SK-N-SH (cell line): Measurements from ENCODE around the gene CEP85. TPM values are rescaled to one million over a fixed set of nuclear protein-coding genes. Genes with fewer than 3 reads are reported as not detected.

ENCODE experiments used
- CTCF ChIA-PET: fragments of 300-600, 350-600 bp; formaldehyde crosslinking; extraction: SDS; loops from one replicate; lab custom pipeline; 2021; lab: Yijun Ruan, JAX
- POLR2A ChIA-PET: fragments of 350-600 bp; sonication (Branson Sonifier 250); formaldehyde crosslinking; extraction: SDS; loops from one replicate; lab custom pipeline; 2020; ENCODE audit warnings: antibody characterized with exemption, inconsistent platforms; lab: Yijun Ruan, JAX
- DNase-seq: peaks from one replicate; pipeline ENCODE4 v3.0.0; 2012
- H2AFZ ChIP-seq: fragments of 200-600 bp; sonication (generic); 2 replicates; pipeline ENCODE4 v1.8.1; 2016; ENCODE audit warnings: antibody characterized with exemption, mild to moderate bottlenecking, low read depth
- H3F3A ChIP-seq: fragments of 200-600 bp; sonication (generic); replicated peaks from 2 replicates; pipeline ENCODE3; 2016; ENCODE audit warnings: antibody characterized with exemption, mild to moderate bottlenecking; ENCODE audit not compliant: insufficient read depth
- H3K27ac ChIP-seq, 2 experiments: fragments of 200-500 bp in 1 of 2; fragments of 200-600 bp in 1 of 2; sonication (Bioruptor generic) in 1 of 2; sonication (generic), shearing (Covaris generic) in 1 of 2; 2 replicates each; pipeline versions ENCODE4 v1.5.1 to v1.6.1; 2014 to 2016; ENCODE audit warnings: low read depth in 2 of 2, inconsistent platforms in 1 of 2, low read length in 1 of 2, mild to moderate bottlenecking in 1 of 2, mixed read lengths in 1 of 2
- H3K27me3 ChIP-seq: fragments of 200-600 bp; sonication (generic), shearing (Covaris generic); 2 replicates; pipeline ENCODE4 v1.6.1; 2016; ENCODE audit warnings: mixed run types; ENCODE audit not compliant: insufficient read depth
- H3K36me3 ChIP-seq, 2 experiments: fragments of 200-500 bp in 1 of 2; fragments of 200-600 bp in 1 of 2; sonication (Bioruptor generic) in 1 of 2; sonication (generic) in 1 of 2; replicated peaks in 1 of 2; 2 replicates each; pipeline versions ENCODE3 to v1.5.1; 2014 to 2016; ENCODE audit warnings: low read length in 1 of 2, mild to moderate bottlenecking in 1 of 2; ENCODE audit not compliant: insufficient read depth in 2 of 2, control insufficient read depth in 1 of 2
- H3K4me1 ChIP-seq, 2 experiments: fragments of 200-500 bp in 1 of 2; fragments of 200-600 bp in 1 of 2; sonication (Bioruptor generic) in 1 of 2; sonication (generic), shearing (Covaris generic) in 1 of 2; 2 replicates each; pipeline versions ENCODE4 v1.5.1 to v1.6.1; 2014 to 2016; ENCODE audit warnings: low read depth in 1 of 2, low read length in 1 of 2, mixed run types in 1 of 2; ENCODE audit not compliant: insufficient read depth in 2 of 2, control insufficient read depth in 1 of 2
- H3K4me2 ChIP-seq: fragments of 200-600 bp; sonication (generic), shearing (Covaris generic); 2 replicates; pipeline ENCODE4 v1.6.1; 2017; ENCODE audit warnings: mixed run types
- H3K4me3 ChIP-seq, 2 experiments: fragments of 200-500 bp in 1 of 2; fragments of 200-600 bp in 1 of 2; sonication (Bioruptor generic) in 1 of 2; sonication (generic), shearing (Covaris generic) in 1 of 2; 2 replicates each; pipeline versions ENCODE4 v1.5.1 to v1.8.1; 2014 to 2016; ENCODE audit warnings: low read depth in 2 of 2, inconsistent platforms in 1 of 2, low read length in 1 of 2, mild to moderate bottlenecking in 1 of 2, mixed read lengths in 1 of 2, moderate library complexity in 1 of 2
- H3K79me2 ChIP-seq: fragments of 200-600 bp; sonication (generic); 2 replicates; pipeline ENCODE4 v1.8.1; 2017; ENCODE audit warnings: mild to moderate bottlenecking; ENCODE audit not compliant: insufficient read depth
- H3K9ac ChIP-seq: fragments of 200-600 bp; sonication (generic); 2 replicates; pipeline ENCODE4 v1.6.1; 2017; ENCODE audit warnings: mixed run types
- H3K9me2 ChIP-seq: fragments of 200-600 bp; sonication (generic); 2 replicates; pipeline ENCODE4 v1.6.1; 2017; ENCODE audit warnings: mixed run types
- H3K9me3 ChIP-seq: fragments of 200-600 bp; sonication (generic); 2 replicates; pipeline ENCODE4 v1.6.1; 2017; ENCODE audit warnings: mixed run types, mild to moderate bottlenecking, moderate library complexity
- H4K20me1 ChIP-seq: fragments of 200-600 bp; sonication (generic); 2 replicates; pipeline ENCODE4 v1.6.1; 2017; ENCODE audit warnings: mild to moderate bottlenecking, mixed run types; ENCODE audit not compliant: insufficient read depth
- CHD2 ChIP-seq: fragments of 150-350 bp; IDR thresholded peaks from 2 replicates; pipeline ENCODE4 v1.6.1; 2018; ENCODE audit warnings: low read length; ENCODE audit not compliant: partially characterized antibody
- CTCF ChIP-seq: fragments of 200-600 bp; sonication (generic); IDR thresholded peaks from 2 replicates; pipeline ENCODE4 v1.6.1; 2017; ENCODE audit warnings: antibody characterized with exemption, mild to moderate bottlenecking, moderate library complexity
- ELF1 ChIP-seq: IDR thresholded peaks from 2 replicates; pipeline ENCODE4 v1.4.0; 2012
- EP300 ChIP-seq, 2 experiments: IDR thresholded peaks; 2 replicates each; pipeline versions ENCODE4 v1.4.0 to v1.6.1; 2012; ENCODE audit warnings: borderline replicate concordance in 1 of 2, low read depth in 1 of 2, low read length in 1 of 2
- FOXJ3 ChIP-seq: sonication (generic); formaldehyde crosslinking; IDR thresholded peaks from 2 replicates; pipeline ENCODE4 v1.5.1; 2020; ENCODE audit warnings: mild to moderate bottlenecking, missing genetic modification reagents
- FOXM1 ChIP-seq: IDR thresholded peaks from 2 replicates; pipeline ENCODE4 v1.4.0; 2012; ENCODE audit warnings: low read depth, mild to moderate bottlenecking
- GABPA ChIP-seq: IDR thresholded peaks from 2 replicates; pipeline ENCODE4 v1.4.0; 2012; ENCODE audit warnings: low read depth, mild to moderate bottlenecking
- GATA2 ChIP-seq: sonication (generic); formaldehyde crosslinking; IDR thresholded peaks from 2 replicates; pipeline ENCODE4 v1.5.0; 2020; ENCODE audit warnings: mild to moderate bottlenecking, missing genetic modification reagents
- IRF3 ChIP-seq: fragments of 150-350 bp; IDR thresholded peaks from 2 replicates; pipeline ENCODE4 v1.6.1; 2016; ENCODE audit warnings: mild to moderate bottlenecking, low read depth, low read length
- JUND ChIP-seq: IDR thresholded peaks from 2 replicates; pipeline ENCODE4 v1.4.0; 2012
- MEF2A ChIP-seq: IDR thresholded peaks from 2 replicates; pipeline ENCODE4 v1.4.0; 2012; ENCODE audit warnings: low read depth, borderline replicate concordance
- NRF1 ChIP-seq: IDR thresholded peaks from 2 replicates; pipeline ENCODE4 v1.6.1; 2012; ENCODE audit warnings: low read depth, mild to moderate bottlenecking, low read length
- POLR2AphosphoS5 ChIP-seq: IDR thresholded peaks from 2 replicates; pipeline ENCODE4 v1.6.1; 2012; ENCODE audit warnings: low read depth, low read length
- RAD21 ChIP-seq: IDR thresholded peaks from 2 replicates; pipeline ENCODE4 v1.6.1; 2012; ENCODE audit warnings: mild to moderate bottlenecking, low read length
- RCOR1 ChIP-seq: fragments of 150-350 bp; IDR thresholded peaks from 2 replicates; pipeline ENCODE4 v1.6.1; 2017; ENCODE audit warnings: antibody characterized with exemption, low read length
- REST ChIP-seq: IDR thresholded peaks from 2 replicates; pipeline ENCODE4 v1.6.1; 2012; ENCODE audit warnings: mild to moderate bottlenecking, low read depth, low read length, moderate library complexity
- RFX5 ChIP-seq: IDR thresholded peaks from 2 replicates; pipeline ENCODE4 v1.6.1; 2012; ENCODE audit warnings: mild to moderate bottlenecking, improper control_type of control experiment, low read length
- RXRA ChIP-seq: IDR thresholded peaks from 2 replicates; pipeline ENCODE4 v1.4.0; 2012; ENCODE audit warnings: low read depth, mild to moderate bottlenecking, borderline replicate concordance
- SIN3A ChIP-seq: IDR thresholded peaks from 2 replicates; pipeline ENCODE4 v1.6.1; 2012; ENCODE audit warnings: low read depth, mild to moderate bottlenecking, low read length, moderate library complexity, borderline replicate concordance
- SMC3 ChIP-seq: IDR thresholded peaks from 2 replicates; pipeline ENCODE4 v1.6.1; 2012; ENCODE audit warnings: low read depth, low read length, improper control_type of control experiment
- TAF1 ChIP-seq: IDR thresholded peaks from 2 replicates; pipeline ENCODE4 v1.6.1; 2012; ENCODE audit warnings: low read depth, mild to moderate bottlenecking, low read length, moderate library complexity, borderline replicate concordance
- TCF12 ChIP-seq: IDR thresholded peaks from 2 replicates; pipeline ENCODE4 v1.4.0; 2012
- TEAD4 ChIP-seq: IDR thresholded peaks from 2 replicates; pipeline ENCODE4 v1.4.0; 2012; ENCODE audit warnings: mild to moderate bottlenecking, borderline replicate concordance; ENCODE audit not compliant: insufficient read depth
- YY1 ChIP-seq: IDR thresholded peaks from 2 replicates; pipeline ENCODE4 v1.4.0; 2012; ENCODE audit warnings: low read depth, mild to moderate bottlenecking
- ZBTB33 ChIP-seq: IDR thresholded peaks from 2 replicates; pipeline ENCODE4 v1.4.0; 2012; ENCODE audit warnings: low read depth, borderline replicate concordance
- WGBS: methylation state at CpG from one replicate; pipeline ENCODE4 v1.1.6; 2017; ENCODE audit warnings: low lambda C conversion rate; 5-methylcytosine and 5-hydroxymethylcytosine counted together
- polyA plus RNA-seq, 3 experiments: library from polyadenylated mRNA; depleted of rRNA; stranded (reverse); fragments of >200 nt; gene quantifications; 2 replicates each; pipeline ENCODE4 v1.2.3, GENCODE V29; 2012

CEP85 gene
- polyA plus RNA-seq, 1 of the 3 experiments (the other 2 are of a cell fraction), result 12.1 TPM

GRCh38 chr1:26275580-26276431 lies 41.8 kb downstream of the CEP85 start:
- Histone ChIP-seq H3K4me2 (peak overlapping the region; percentile 74), H3K79me2 (peaks cover 17% of the 10 kb centered on the region), H3K4me3 (peak overlapping the region in 1 of 2 experiments; percentile 22; a peak in 1 of 4 replicates), H3K27me3 (no peaks in the 10 kb centered on the region), H4K20me1 (no peaks in the 10 kb centered on the region), H3K36me3 (peaks cover 9 to 35% of the 10 kb centered on the region in 2 experiments), H3K27ac (peak overlapping the region; percentile 71 to 87), H3F3A (peaks cover 51% of the 10 kb centered on the region), H3K4me1 (peaks cover 25 to 44% of the 10 kb centered on the region in 2 experiments; a peak in 3 of 4 replicates), H3K9ac (peak overlapping the region; percentile 47; the same call in 1 of the 2 replicates), H2AFZ (peak overlapping the region; percentile 60; the same call in 1 of the 2 replicates), H3K9me3 (no peaks in the 10 kb centered on the region), H3K9me2 (no peaks in the 10 kb centered on the region)
- DNase-seq, result peak; percentile 76
- CTCF ChIA-PET, result interaction anchor here (0.6 to 9.5 kb wide), 36 partner anchors 9 to 1937 kb away, joined by 3 to 204 read pairs (median 4); partner anchors contain the start of genes C1orf232, CD52, CEP85 and UBXN11
- WGBS, result 30% methylated on average over 3 of the region's 3 CpGs
- POLR2A ChIA-PET, result interaction anchor here (0.6 kb wide), 1 partner anchor 451 kb away, joined by 3 read pairs; no protein-coding TSS in a partner anchor
- TF ChIP-seq REST (no peak), NRF1 (no peak), IRF3 (no peak), POLR2AphosphoS5 (no peak), RAD21 (peak; percentile 72), JUND (peak; percentile 52; the same call in 1 of the 2 replicates), SMC3 (peak; percentile 76), GABPA (no peak), RXRA (no peak), TEAD4 (no peak), FOXM1 (no peak), TCF12 (peak; percentile 47; the same call in 1 of the 2 replicates), CTCF (peak; percentile 80), CHD2 (no peak), ZBTB33 (no peak), MEF2A (no peak), FOXJ3 (CRISPR knock-in tag) (no peak), TAF1 (no peak), GATA2 (CRISPR knock-in tag) (no peak), YY1 (no peak), RCOR1 (peak; percentile 7; the same call in 1 of the 2 replicates), EP300 (IDR thresholded peaks at IDR 0.05; ENCODE audit: borderline replicate concordance in 1 of 2, low read depth in 1 of 2, low read length in 1 of 2) (no peak), SIN3A (no peak), RFX5 (no peak), ELF1 (no peak)
